Astrocyte (in vitro differentiated cells and primary cell): Measurements from ENCODE around the gene ANGPTL8.

Experiments used
- CTCF ChIP-seq: IDR thresholded peaks from 2 replicates; pipeline ENCODE4 v1.5.1; 2011; ENCODE audit warnings: low read depth, mild to moderate bottlenecking, inconsistent platforms, low read length, moderate library complexity; ENCODE audit not compliant: insufficient read depth
- EZH2 ChIP-seq: IDR thresholded peaks from 2 replicates; pipeline ENCODE4 v1.6.1; 2012; ENCODE audit warnings: mild to moderate bottlenecking, low read length, inconsistent platforms; ENCODE audit not compliant: insufficient read depth

- TF ChIP-seq CTCF (no peak), EZH2 (no peak)
Observed at GRCh38 chr19:11268783-11269267, 29.4 kb downstream of the ANGPTL8 start.
